ENCODE measurements around the gene DIS3L. TPM values are rescaled to one million over a fixed set of nuclear protein-coding genes. Genes with fewer than 3 reads are reported as not detected.

DIS3L gene
- total and polyA plus RNA-seq, 2 of the 13 experiments (the other 11 are each of a cell fraction or from before 2014, with no cell fraction given) = 21.0 to 50.5 TPM

DNA sequence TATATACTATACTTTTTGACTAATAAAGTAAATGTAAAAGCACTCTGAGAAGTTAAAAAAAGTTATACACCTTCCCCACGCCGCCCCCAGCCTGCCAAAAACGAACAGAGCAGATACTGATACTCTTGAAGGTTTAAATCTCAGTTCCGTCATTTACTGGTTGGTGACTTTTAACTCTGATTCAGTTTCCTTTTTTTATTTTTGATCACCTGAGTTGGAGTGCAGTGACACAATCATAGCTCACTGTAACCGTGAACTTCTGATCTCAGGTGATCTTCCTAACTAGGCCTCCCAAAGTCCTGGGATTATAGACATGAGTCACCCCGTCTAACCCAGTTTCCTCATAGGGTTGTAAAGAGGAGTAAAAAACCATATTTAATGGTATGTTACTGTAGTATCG lies 66.4 kb downstream of the DIS3L start:
- FAIRE-seq = no peak
- Histone ChIP-seq H2AFZ (ENCODE audit: low read length) (no peak overlapping the region), H3K4me2 (ENCODE audit: low read depth, low read length) (peak overlapping the region; percentile 70), H3K79me2 (ENCODE audit: insufficient read depth, low read length) (peaks cover 9% of the 10 kb centered on the region), H3K36me3 (replicated peaks in 1 of 2; ENCODE audit: control insufficient read depth in 1 of 2, insufficient read depth in 2 of 2, low read length in 2 of 2) (no peaks in the 10 kb centered on the region), H3K9ac (ENCODE audit: insufficient read depth, low read depth, low read length) (0 out of 2 replicates have a peak overlapping the region, but pooled peaks have one; percentile 29), H3K9me3 (ENCODE audit: low read length) (no peaks in the 10 kb centered on the region), H3K27ac (ENCODE audit: extremely low read length, insufficient read depth, low read length) (no peak overlapping the region), H4K20me1 (ENCODE audit: insufficient read depth, low read length) (no peaks in the 10 kb centered on the region), H3K27me3 (ENCODE audit: control insufficient read depth in 1 of 2, insufficient read depth in 2 of 2, low read length in 2 of 2) (no peaks in the 10 kb centered on the region; a peak in 1 of 5 replicates), H3K4me3 (replicated peaks in 1 of 3; ENCODE audit: insufficient read depth in 1 of 3, low read depth in 2 of 3, low read length in 3 of 3) (peak overlapping the region in 1 of 3 experiments; percentile 30; a peak in 3 of 6 replicates), H3K4me1 (ENCODE audit: insufficient read depth, low read length) (peaks cover 33% of the 10 kb centered on the region)
- 10% methylated on average over 7 of the region's 7 CpGs for WGBS (ENCODE audit: low lambda C conversion rate)
- no TSS peak for BruUV-seq (replicated peaks)
- intact Hi-C loops (cut with micrococcal nuclease; ENCODE audit: unreplicated experiment) (loop anchor here (10.0 kb wide), 1 partner anchor 135 kb away; the partner anchor contains the start of gene SNAPC5), in situ Hi-C loops (cut with HindIII; ENCODE audit: extremely low pct_ligation_motif_present, low pct_unique_long_range_greater_than_20kb) (no loop called here)
- ATAC-seq = 0 out of 3 replicates have a peak, but pooled peaks have one; percentile 13
- ChIA-PET CTCF (ENCODE audit: low intra/inter-chr PET ratio, low total read pairs) (no interaction called here), POLR2A (interaction anchor here (1.0 kb wide), 1 partner anchor 145 kb away, joined by 4 read pairs; the partner anchor contains the start of gene ZWILCH)
- peak; percentile 70 for DNase-seq (ENCODE audit: low spot score)
- TF ChIP-seq HMG20A (CRISPR knock-in tag; IDR thresholded peaks at IDR 0.05; ENCODE audit: borderline replicate concordance) = peak; percentile 27; the same call in 1 of the 2 replicates
- TF ChIP-seq ZNF44 (CRISPR knock-in tag; IDR thresholded peaks at IDR 0.05) = no peak
- peak; percentile 14; the same call in 1 of the 2 replicates for TF ChIP-seq NR2F6 (IDR thresholded peaks at IDR 0.05)
- no peak for TF ChIP-seq NR2F6 (CRISPR knock-in tag; IDR thresholded peaks at IDR 0.05)
- TF ChIP-seq, protein P1, sequence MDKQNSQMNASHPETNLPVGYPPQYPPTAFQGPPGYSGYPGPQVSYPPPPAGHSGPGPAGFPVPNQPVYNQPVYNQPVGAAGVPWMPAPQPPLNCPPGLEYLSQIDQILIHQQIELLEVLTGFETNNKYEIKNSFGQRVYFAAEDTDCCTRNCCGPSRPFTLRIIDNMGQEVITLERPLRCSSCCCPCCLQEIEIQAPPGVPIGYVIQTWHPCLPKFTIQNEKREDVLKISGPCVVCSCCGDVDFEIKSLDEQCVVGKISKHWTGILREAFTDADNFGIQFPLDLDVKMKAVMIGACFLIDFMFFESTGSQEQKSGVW (CRISPR knock-in tag; IDR thresholded peaks at IDR 0.05; ENCODE audit: borderline replicate concordance) = no peak
- no peak for TF ChIP-seq ELF4 (CRISPR knock-in tag; IDR thresholded peaks at IDR 0.05; ENCODE audit: borderline replicate concordance)
- TF ChIP-seq ZNF546 (CRISPR knock-in tag; conservative IDR thresholded peaks at IDR 0.05) = no peak
- no peak for TF ChIP-seq ZNF30 (CRISPR knock-in tag; IDR thresholded peaks at IDR 0.05)
- TF ChIP-seq RARA (CRISPR knock-in tag; IDR thresholded peaks at IDR 0.05) = peak; percentile 79
- peak; percentile 85 for TF ChIP-seq FOSL2 (CRISPR knock-in tag; IDR thresholded peaks at IDR 0.05)
- TF ChIP-seq, protein P2, sequence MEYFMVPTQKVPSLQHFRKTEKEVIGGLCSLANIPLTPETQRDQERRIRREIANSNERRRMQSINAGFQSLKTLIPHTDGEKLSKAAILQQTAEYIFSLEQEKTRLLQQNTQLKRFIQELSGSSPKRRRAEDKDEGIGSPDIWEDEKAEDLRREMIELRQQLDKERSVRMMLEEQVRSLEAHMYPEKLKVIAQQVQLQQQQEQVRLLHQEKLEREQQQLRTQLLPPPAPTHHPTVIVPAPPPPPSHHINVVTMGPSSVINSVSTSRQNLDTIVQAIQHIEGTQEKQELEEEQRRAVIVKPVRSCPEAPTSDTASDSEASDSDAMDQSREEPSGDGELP (IDR thresholded peaks at IDR 0.05; ENCODE audit: borderline replicate concordance, low read depth) = peak; percentile 35; the same call in 1 of the 2 replicates
- TF ChIP-seq ZFX (CRISPR knock-in tag; IDR thresholded peaks at IDR 0.05; ENCODE audit: low read depth) = 0 out of 2 replicates have a peak, but pooled peaks have one; percentile 25
- peak; percentile 47; the same call in 1 of the 2 replicates for TF ChIP-seq BHLHE40 (IDR thresholded peaks at IDR 0.05; ENCODE audit: low read length)
- no peak for TF ChIP-seq ATAD3A (CRISPR knock-in tag; IDR thresholded peaks at IDR 0.05)
- TF ChIP-seq CREM (IDR thresholded peaks at IDR 0.05) = 0 out of 2 replicates have a peak, but pooled peaks have one; percentile 16
- TF ChIP-seq CREM (CRISPR knock-in tag; IDR thresholded peaks at IDR 0.05) = no peak
- no peak for TF ChIP-seq SP4 (CRISPR knock-in tag; IDR thresholded peaks at IDR 0.05)
- TF ChIP-seq NONO (IDR thresholded peaks at IDR 0.05) = no peak
- no peak for TF ChIP-seq NONO (CRISPR knock-in tag; conservative IDR thresholded peaks at IDR 0.05)
- TF ChIP-seq ZNF460 (CRISPR knock-in tag; IDR thresholded peaks at IDR 0.05; ENCODE audit: borderline replicate concordance) = no peak
- TF ChIP-seq, protein P3, sequence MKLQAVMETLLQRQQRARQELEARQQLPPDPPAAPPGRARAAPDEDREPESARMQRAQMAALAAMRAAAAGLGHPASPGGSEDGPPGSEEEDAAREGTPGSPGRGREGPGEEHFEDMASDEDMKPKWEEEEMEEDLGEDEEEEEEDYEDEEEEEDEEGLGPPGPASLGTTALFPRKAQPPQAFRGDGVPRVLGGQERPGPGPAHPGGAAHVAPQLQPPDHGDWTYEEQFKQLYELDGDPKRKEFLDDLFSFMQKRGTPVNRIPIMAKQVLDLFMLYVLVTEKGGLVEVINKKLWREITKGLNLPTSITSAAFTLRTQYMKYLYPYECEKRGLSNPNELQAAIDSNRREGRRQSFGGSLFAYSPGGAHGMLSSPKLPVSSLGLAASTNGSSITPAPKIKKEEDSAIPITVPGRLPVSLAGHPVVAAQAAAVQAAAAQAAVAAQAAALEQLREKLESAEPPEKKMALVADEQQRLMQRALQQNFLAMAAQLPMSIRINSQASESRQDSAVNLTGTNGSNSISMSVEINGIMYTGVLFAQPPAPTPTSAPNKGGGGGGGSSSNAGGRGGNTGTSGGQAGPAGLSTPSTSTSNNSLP (IDR thresholded peaks at IDR 0.05; ENCODE audit: low read depth, low read length) = peak; percentile 59; the same call in 1 of the 2 replicates
- TF ChIP-seq JUND (CRISPR knock-in tag; IDR thresholded peaks at IDR 0.05) = 0 out of 2 replicates have a peak, but pooled peaks have one; percentile 43
- TF ChIP-seq HDAC1 (CRISPR knock-in tag; IDR thresholded peaks at IDR 0.05) = no peak
- TF ChIP-seq GFI1 (CRISPR knock-in tag; IDR thresholded peaks at IDR 0.05; ENCODE audit: borderline replicate concordance) = no peak
- peak; percentile 51; the same call in 1 of the 2 replicates for TF ChIP-seq ELF3 (CRISPR knock-in tag; IDR thresholded peaks at IDR 0.05)
- no peak for TF ChIP-seq ZNF124 (CRISPR knock-in tag; IDR thresholded peaks at IDR 0.05)

Data from HepG2 (cell line).